Astrocyte of the spinal cord (primary cell): ENCODE results near the gene PTPRT.

Source experiments
- DNase-seq: peaks from one replicate; pipeline ENCODE4 v3.0.0; 2011; ENCODE audit warnings: low read depth, low spot score
- H3K4me3 ChIP-seq: 2 replicates; pipeline ENCODE4 v1.5.1; 2011; ENCODE audit warnings: low read depth, mild to moderate bottlenecking, low read length, moderate library complexity
- CTCF ChIP-seq: IDR thresholded peaks from 2 replicates; pipeline ENCODE4 v1.5.1; 2012; ENCODE audit warnings: low read depth, mild to moderate bottlenecking, low read length, inconsistent platforms
- in situ Hi-C: cut with HindIII; loops from 2 replicates; pipeline ENCODE4 v1.10.0; 2017; ENCODE audit warnings: low sequenced_read_pairs

PTPRT gene

GRCh38 chr20:43006651-43007375, 182.9 kb downstream of the PTPRT start:
- no peak for TF ChIP-seq CTCF
- in situ Hi-C loops = no loop called here

GRCh38 chr20:43003318-43003944, 186.3 kb downstream of the PTPRT start:
- in situ Hi-C loops = no loop called here
- H3K4me3 ChIP-seq = no peak overlapping the region
- TF ChIP-seq CTCF = no peak
- DNase-seq = no peak

More at GRCh38 chr20:43006651-43007375, 182.9 kb downstream of the PTPRT start:
- H3K4me3 ChIP-seq = no peak overlapping the region
- DNase-seq = no peak

GRCh38 chr20:42996141-42996540, 193.6 kb downstream of the PTPRT start:
- in situ Hi-C loops = no loop called here
- no peak overlapping the region for H3K4me3 ChIP-seq
- no peak for TF ChIP-seq CTCF
- DNase-seq = no peak

GRCh38 chr20:42988319-42988718, 201.4 kb downstream of the PTPRT start:
- H3K4me3 ChIP-seq = no peak overlapping the region
- in situ Hi-C loops = no loop called here
- no peak for TF ChIP-seq CTCF
- no peak for DNase-seq

- in situ Hi-C loops = no loop called here
- no peak overlapping the region for H3K4me3 ChIP-seq
- no peak for DNase-seq
- TF ChIP-seq CTCF = no peak
These were observed 202.2 kb downstream of the PTPRT start for GRCh38 chr20:42987376-42988114.

- TF ChIP-seq CTCF = no peak
- no peak overlapping the region for H3K4me3 ChIP-seq
- no peak for DNase-seq
- in situ Hi-C loops = no loop called here
These were observed 203.4 kb downstream of the PTPRT start for GRCh38 chr20:42986143-42986773.
